HG03342 (cell line): ENCODE measurements around the gene MRPL16.
"Not testable (repeated sequence)": the region's sequence is repeated elsewhere in the genome, so short reads cannot be mapped to it uniquely, and the experiment has no call there.

Source experiments
- ATAC-seq: cut with Tn5 transposase; IDR thresholded peaks from one replicate; pipeline ENCODE4 v1.9.1; 2021; ENCODE audit warnings: mild to moderate bottlenecking, moderate library complexity; ENCODE audit not compliant: unreplicated experiment

The MRPL16 gene

DNA sequence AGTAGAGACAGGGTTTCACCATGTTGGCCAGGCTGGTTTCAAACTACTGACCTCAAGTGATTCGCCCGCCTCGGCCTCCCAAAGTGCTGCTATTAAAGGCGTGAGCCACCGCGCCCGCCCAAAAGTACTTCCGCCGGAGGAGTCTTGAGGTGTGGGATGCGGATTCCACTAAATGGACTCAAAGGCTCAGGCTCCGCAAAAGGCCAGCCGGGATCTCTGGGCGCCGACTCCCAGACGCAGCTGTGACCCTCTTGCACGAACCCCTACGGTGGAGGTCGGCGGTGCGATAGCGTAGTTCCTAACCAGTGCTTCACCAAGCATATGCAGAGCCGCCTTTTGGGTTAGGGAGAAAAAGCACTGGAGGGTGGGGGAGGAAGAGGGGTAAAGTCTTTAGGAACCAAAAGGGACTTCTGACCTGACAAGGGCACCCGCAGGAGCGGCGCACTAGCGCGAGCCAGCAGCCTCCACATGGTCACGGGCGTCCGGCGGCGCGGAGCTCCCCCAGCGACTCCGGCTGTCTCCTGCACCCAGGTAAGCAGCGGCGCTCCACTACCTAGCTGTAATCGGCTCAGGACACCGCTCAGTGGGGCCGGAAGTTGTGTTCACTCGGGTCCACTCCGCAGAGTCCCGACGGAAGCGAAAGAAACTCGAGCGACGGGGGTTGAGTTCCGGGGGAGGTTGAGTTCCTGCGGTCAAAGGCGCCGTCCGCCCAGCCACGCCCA lies at the start of gene MRPL16:
TSS of gene MRPL16 (minus strand) at position 590 of the 722 bp plus-strand sequence. CDS start at position 470, 120 bp downstream.
- ATAC-seq: peak; percentile 98

DNA sequence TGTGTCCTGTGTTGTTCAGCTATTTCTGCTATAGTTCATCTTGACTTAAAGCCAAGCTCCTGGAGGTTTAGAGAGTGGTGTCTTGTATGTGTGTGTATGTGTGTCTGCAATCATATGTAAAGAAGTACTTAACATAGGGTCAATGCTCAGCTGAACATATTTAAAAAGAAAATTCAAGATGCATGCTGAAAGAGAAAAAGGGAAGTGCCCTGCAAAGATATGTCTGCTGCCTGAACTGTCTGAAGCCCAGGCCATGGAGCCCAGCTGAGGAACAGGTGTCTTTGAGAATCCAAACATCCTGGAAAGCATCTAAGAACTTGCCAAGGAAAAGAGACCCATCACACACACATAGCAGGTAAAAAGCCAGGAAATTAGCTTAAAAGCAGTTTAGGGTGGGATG lies 49.1 kb upstream of the MRPL16 start:
- no peak for ATAC-seq

DNA sequence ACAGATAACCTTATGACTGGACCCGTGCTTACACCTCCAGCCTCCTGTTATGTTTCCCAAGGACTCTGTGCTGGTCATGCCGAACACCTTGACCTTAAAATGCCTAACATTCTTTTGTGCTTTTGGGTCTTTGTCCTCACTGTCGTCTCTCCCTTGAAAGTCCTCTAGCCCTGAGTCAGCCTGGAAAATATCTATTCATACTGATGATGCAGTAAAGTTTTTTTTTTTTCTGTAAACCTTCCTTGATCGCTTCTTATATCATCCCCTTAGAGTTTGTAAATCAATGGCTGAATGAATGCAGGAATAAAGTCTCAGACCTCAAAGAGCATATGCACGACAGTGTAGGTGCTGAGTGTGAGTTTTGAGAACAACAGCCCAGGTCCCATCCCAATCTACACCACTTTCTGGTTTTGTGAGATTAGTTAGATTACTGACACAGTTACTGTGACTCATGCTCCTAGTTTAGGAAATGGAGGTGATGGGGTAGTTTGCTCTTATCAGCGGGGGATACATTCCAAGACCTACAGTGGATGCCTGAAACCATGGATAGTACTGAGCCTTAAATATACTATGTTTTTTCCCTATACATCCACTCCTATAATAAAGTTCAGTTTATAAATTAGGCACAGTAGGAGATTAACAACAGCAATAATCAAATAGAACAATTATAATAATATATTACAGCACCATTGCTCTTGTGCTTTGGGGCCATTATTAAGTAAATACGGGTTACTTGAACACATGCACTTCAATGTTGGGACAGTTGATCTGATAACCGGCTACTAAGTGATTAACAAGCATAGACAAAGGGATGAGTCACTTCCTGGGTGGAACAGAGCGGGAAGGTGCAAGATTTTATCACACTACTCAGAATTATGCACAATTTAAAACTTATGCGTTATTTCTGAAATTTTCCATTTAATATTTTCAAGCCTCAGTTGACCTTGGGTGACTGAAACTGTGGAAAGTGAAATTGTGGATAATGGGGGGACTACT lies 47.2 kb upstream of the MRPL16 start:
- no peak for ATAC-seq

DNA sequence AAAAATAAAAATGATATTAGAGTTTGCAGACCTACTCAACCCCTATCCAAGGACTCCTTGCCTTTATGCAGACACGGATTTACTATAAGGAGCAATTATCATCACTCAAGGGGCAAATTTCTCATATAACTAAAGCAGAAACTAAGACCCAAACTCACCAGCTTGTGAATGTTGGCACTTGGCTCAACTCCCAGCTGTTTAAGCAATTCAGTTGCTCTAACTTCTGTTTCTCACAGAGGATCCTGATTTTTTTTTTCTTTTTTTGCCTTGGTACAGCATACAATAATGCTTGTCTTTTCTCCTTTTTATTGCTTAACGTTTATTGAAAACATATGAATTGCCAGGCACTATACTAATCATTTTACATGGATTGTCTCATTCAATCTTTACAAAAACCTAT lies 44.3 kb upstream of the MRPL16 start:
- no peak for ATAC-seq

DNA sequence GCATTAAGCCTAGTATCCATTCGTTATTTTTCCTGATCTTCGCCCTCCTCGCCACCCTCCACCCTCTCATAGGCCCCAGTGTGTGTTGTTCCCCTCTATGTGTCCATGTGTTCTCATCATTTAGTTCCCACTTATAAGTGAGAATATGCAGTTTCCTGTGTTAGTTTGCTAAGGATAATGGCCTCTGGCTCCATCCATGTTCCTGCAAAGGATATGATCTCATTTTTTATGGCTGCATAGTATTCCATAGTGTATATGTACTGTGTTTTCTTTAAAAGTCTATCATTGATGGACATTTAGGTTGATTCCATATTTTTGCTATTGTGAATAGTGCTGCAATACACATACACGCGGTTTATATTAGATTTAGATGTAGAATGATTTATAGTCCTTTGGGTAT lies 40.8 kb upstream of the MRPL16 start:
- ATAC-seq: not testable (repeated sequence)

DNA sequence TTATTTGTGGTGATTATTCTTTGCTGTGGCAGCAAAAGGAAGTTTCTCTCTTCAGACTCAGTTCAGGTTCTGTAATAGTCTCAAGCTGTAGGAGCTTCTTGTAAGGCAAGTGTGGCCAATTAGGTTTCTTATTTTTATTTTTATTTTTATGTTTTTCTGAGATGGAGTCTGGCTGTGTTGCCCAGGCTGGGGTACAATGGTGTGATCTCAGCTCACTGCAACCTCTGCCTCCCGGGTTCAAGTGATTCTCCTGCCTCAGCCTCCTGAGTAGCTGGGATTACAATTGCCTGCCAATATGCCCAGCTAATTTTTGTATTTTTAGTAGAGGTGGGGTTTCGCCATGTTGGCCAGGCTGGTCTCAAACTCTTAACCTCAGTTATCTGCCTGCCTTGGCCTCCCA lies 39.0 kb upstream of the MRPL16 start:
- not testable (repeated sequence) for ATAC-seq

DNA sequence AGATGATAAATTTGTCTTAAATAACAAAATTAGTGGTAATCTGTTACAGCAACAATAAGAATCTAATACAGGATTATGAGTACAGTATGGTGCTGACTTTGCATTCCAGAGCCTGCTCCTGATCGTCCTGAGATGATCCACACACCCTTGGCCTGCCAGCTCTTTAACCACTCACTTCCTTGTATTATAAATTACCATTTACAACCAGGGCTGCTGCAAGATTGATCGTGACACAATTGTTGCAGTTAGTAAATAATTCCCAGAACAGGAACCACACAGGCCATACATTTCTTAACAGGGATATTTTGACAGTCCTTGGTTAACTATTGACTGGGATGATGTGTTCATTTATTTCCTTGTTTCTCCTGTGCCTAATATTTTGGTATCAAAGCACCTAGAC lies 38.6 kb upstream of the MRPL16 start:
- no peak for ATAC-seq

DNA sequence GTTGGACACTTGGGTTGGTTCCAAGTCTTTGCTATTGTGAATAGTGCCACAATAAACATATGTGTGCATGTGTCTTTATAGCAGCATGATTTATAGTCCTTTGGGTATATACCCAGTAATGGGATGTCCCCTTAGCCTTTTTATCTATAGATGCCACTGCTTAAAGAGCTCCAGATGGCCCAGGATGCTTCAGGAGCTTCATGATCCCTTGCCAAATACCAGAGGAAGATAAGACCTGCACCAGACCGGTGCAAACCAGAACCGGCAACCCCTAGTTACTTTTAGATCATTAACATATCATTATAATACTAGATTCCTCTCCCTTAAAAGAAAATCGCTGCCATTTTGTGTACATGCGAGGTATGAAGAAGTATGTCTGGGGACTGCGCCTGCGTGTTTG lies 37.9 kb upstream of the MRPL16 start:
- ATAC-seq: not testable (repeated sequence)

DNA sequence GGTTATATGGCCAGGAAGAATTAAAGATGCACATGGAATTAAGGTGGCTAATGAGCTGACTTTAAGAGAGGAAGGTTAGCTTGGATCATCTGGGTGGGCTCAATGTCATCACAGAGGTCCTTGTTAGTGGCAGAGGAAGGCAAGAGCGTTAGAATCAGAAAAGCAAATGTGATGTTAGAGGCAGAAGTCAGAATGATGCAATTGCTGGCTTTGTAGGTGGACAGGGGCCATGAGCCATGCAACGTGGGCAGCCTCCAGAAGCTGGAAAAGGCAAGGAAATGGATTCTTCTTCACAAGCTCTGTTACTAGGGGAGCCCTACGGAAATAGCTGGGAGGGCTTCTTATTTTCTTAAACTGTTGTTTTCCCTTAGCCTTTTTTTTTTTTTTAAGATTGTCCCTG lies 37.0 kb upstream of the MRPL16 start:
- ATAC-seq: no peak

DNA sequence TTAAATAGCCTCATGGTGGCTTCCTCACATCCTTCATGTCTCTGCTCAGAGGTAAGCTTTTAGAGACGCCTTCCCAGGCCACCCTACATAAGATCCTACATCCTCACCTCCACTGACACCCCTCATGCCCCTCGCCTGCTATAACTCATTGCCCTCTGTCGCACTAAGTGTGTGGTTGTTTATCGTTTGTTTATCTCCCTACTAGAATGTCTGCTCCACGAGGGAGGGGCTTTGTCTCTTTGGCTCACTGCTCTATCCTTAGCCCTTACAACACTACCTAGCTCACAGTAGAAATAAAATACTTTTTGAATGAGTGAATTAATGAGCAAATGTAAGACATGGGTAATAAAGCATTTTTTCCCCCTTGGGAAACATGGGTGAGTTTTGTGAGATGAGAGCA lies 36.0 kb upstream of the MRPL16 start:
- ATAC-seq: no peak

DNA sequence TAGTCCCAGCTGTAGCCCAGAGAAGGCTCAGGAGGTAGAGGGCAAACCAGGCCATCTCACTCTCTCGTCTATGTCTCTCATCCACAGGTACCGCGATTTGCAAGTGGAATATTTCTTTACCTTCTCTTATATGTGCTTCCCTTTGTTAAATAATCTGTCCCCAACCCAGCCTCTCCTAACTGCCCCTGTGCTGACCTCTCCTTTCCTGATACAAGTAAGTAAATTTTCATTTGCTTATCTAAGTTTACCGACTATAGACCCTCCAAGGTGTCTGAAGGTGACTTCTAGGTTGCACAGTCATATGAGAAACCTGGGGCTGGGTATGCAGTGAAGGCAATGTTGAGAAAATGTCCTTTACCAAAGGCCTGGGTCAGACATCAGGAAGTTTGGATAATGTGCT lies 34.8 kb upstream of the MRPL16 start, which contains the start of gene CBLIF:
TSS of gene CBLIF (minus strand) at position 101 of the 400 bp plus-strand sequence. CDS start at position 55, 46 bp downstream.
- no peak for ATAC-seq

DNA sequence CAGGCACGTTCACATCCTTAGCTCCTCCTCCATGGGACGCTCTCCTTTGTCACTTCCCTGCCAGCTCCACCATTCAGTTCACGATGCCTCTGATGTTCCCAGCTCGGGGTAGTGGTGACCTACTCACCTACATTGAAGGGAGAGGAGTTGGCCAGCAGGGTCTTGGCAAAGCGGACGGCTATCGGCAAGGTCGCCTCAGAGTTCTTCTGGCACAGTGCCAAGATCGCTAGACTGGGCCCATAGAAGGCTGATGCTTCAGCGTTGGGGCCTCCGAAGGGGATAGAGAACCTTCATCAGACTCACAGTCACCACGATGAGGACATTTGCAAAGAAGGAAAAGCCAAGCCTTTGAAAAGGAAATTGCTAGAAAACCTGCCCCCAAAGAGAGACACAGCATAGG lies 31.7 kb upstream of the MRPL16 start:
- ATAC-seq: no peak

DNA sequence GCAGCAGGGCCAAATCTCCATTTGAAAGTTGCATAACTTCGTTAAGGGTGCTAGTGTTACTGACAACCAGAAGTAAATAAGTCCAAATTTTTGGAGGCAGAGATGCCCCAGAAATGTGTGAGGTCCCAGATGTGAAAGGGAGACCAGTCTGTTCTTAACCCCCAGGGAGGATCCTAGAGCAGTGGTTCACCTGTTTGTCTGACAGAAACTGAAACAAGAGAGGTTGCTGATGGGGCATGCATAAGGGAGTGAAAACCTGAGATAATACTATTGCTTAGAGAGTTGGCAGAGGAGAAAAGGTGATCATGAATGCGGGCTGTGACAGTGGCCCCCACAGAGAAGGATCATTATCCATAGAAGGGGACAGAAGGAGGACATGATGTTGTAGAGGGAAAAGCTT lies 30.9 kb upstream of the MRPL16 start:
- ATAC-seq: no peak

DNA sequence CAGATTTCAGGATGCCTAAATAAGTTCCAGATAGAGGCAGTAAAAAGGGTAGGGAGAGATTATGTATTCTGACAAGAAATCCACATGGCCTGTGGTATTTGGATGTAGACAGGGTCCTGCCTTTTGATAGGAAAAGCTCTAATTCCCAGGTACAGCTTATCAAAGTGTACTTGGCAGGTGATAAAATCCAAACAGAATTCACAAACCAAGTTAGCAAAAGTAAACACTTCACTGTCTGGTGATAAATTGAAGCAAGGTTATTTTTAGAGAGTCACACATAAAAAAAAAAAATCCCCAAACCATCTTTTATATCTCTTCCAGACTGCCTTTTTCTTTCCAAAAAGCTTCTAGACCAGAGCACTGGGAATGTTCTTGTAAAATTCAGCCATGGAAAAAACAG lies 29.0 kb upstream of the MRPL16 start:
- ATAC-seq: no peak

DNA sequence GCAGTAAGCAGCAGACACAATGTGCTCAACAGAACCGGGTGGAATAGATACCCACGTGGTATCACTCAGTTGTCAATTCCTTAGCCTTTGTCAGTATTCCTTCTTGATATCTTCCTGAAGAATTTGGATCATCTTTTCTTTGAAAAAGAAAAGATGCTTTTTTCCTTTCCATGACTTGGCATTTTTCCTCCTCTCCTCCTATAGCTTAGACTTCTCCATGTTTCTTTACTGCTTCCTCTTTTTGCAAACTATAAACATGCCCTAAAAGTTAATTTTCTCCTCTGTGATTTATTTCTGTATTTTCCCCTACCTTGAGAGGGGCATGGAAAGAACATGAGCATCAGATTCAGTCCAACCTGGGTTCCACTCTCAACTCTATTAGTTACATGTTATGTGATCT lies 23.0 kb upstream of the MRPL16 start:
- no peak for ATAC-seq

DNA sequence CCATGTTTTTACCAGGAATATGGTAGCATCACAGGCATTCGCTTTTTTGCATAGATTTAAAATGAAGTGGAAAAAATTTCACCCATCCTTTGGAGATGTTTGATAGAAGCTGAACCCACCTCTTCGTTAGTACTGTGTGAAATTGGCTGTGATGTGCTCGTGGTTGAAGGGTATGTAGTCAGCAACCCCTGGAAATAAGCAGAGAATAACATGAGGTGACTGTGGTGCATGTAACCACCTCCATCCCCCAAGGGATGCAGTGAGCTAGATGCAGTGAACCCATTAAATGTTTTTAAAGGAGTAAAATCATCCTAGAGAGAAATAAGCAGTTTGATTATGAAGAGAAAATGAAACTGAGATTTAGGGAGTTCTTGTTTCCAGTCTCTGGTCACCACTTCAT lies 18.8 kb upstream of the MRPL16 start:
- no peak for ATAC-seq

DNA sequence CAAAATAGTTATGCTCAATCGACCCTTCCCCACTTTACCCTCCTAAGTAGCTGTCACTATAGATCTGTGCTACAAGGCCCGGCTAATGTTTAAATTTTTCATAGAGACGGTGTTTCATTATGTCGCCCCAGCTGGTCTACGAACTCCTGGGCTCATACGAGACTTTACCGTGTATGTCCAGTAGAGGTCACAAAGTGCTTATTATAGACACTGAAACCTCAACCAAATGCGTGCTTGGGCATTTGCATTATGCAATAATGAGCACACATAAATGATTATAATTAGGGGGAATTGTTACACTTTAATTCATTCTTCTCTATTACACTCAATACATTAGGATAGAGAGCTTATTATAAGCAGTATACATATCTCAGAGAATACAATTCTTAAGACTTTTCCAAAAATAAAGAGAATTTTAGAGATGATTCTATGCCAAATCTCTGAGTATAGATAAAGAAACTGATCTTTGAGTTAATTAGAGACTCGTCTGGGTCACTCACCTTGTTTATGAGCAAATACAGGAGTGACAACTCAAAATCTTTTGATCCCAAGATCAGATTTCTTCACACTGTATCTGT lies 12.5 kb upstream of the MRPL16 start:
- peak; percentile 96 for ATAC-seq

DNA sequence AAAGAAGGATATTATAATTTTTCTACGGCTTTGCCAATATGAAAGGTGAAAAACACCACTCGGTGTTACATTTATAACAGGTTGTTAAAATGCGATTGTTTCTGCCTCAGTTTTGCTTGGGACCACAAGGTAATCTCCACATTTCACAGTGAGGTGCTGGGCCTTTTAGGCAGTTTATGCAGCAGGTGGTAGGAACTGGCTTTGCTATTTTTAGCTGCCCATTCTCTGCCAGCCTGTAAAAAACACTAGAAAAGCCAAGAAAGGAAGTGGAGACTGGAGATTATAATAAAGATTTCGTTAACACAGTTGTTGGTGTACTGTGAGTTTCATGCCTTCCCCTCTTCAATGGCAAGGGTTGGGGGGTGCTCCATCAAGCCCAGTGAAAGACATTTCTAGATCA lies 8.0 kb upstream of the MRPL16 start:
- ATAC-seq: no peak

DNA sequence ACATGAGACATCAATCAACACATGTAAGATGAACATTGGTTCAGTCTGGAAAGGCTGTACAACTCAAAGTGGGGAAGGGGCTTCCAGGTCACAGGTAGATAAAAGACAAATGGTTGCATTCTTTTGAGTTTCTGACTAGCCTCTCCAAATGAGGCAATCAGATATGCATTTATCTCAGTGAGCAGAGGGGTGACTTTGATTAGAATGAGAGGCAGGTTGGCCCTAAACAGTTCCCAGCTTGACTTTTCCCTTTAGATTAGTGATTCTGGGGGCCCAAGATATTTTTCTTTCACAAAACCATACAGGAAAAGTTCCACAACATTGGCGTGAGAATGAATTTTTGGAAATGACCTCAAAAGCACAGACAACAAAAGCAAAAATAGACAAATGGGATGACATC lies 5.9 kb upstream of the MRPL16 start:
- ATAC-seq: not testable (repeated sequence)

DNA sequence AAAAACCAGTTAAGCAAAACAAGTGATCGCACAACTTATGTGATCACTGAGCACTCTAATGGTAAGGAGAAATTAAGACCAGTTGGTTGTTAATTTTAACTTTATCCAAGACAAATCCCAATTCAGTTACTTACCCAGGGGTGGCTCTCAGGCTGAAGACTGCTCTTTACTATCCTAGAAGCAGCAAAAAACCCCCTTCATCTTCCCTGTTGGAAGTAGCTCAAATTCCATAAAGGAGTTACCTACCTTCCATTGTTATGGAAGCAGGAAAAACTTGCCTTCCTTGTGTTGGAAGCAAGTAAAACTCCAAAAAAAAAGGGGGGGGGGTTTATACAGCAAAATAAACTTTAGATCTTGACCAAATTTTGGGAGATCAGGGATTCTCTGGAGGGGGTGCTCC lies 5.2 kb upstream of the MRPL16 start:
- ATAC-seq: no peak

DNA sequence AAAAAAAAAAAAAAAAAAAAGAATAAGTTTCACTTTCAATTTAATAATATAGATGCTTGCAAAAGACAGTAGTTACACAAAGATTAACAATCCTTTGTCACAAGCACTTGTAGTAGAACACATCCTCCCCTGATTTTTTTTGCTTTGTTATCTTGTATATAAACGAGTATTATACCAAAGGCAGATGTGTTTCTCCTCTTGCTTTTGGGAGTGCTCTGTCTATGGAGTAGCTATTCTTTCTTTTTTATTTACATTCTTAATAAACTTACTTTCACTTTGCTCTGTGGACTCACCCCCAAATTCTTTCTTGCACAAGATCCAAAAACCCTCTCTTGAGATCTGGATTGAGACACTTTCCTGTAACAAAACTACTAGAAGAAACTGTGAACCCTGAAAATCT lies 3.4 kb upstream of the MRPL16 start:
- no peak for ATAC-seq

DNA sequence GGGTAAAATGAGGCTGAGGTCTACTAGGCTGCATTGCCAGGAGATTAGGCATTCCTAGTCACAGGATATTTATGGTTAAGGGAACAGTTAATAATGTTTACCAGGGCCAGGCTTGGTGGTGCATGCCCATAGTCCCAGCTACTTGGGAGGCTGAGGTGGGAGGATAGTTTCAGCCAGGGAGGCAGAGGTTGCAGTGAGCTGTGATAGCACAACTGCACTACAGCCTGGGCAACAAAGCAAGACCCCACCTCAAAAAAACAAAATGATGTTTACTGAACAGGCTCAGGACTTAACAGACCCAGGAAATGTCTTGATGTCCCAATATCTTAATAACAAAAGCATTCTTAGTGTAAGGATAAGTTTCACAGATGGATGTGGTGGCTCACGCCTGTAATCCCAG lies 2.8 kb upstream of the MRPL16 start:
- no peak for ATAC-seq
